H1 (cell line): ENCODE measurements around the gene IL1RL1. TPM values are rescaled to one million over a fixed set of nuclear protein-coding genes. Genes with fewer than 3 reads are reported as not detected.

Experiments
- CTCF ChIA-PET: fragments of 300-600 bp; sonication (Branson Sonifier 250); formaldehyde crosslinking; loops from one replicate; lab custom pipeline; 2021; ENCODE audit not compliant: partially characterized antibody; lab: Charles Lee
- POLR2A ChIA-PET: fragments of 300-600 bp; sonication (Branson Sonifier 250); formaldehyde crosslinking; loops from one replicate; lab custom pipeline; 2021; ENCODE audit warnings: inconsistent platforms; ENCODE audit not compliant: partially characterized antibody; lab: Charles Lee
- DNase-seq, 2 experiments: peaks; one replicate each; pipeline versions ENCODE4 v3.0.0 to v3.0.0-alpha.2; 2010 to 2022; ENCODE audit warnings: low spot score in 2 of 2, low read depth in 1 of 2, mixed read lengths in 1 of 2
- FAIRE-seq: peaks from 2 replicates; lab custom pipeline; 2011; peaks lifted over from hg19 to GRCh38; lab: Jason Lieb, UNC
- H2AFZ ChIP-seq: 2 replicates; pipeline ENCODE4 v1.8.1; 2012; ENCODE audit warnings: low read length, inconsistent platforms
- H2AK5ac ChIP-seq: 2 replicates; pipeline ENCODE4 v1.6.1; 2013; ENCODE audit warnings: low read depth, low read length
- H2BK120ac ChIP-seq: replicated peaks from 2 replicates; pipeline ENCODE3; 2013; ENCODE audit warnings: low read depth, low read length, inconsistent platforms
- H2BK12ac ChIP-seq: 2 replicates; pipeline ENCODE4 v1.6.1; 2013; ENCODE audit warnings: low read depth, low read length
- H2BK15ac ChIP-seq: 2 replicates; pipeline ENCODE4 v1.6.1; 2013; ENCODE audit warnings: low read length
- H2BK20ac ChIP-seq: 2 replicates; pipeline ENCODE4 v1.6.1; 2013; ENCODE audit warnings: low read length
- H2BK5ac ChIP-seq: 2 replicates; pipeline ENCODE4 v1.6.1; 2013; ENCODE audit warnings: low read depth, low read length
- H3K14ac ChIP-seq: 2 replicates; pipeline ENCODE4 v1.6.1; 2013; ENCODE audit warnings: inconsistent platforms; ENCODE audit not compliant: insufficient read length
- H3K18ac ChIP-seq: 2 replicates; pipeline ENCODE4 v1.6.1; 2013; ENCODE audit warnings: low read length; ENCODE audit errors: extremely low read depth
- H3K23ac ChIP-seq: 2 replicates; pipeline ENCODE4 v1.6.1; 2013; ENCODE audit warnings: inconsistent platforms; ENCODE audit not compliant: insufficient read length
- H3K23me2 ChIP-seq: 2 replicates; pipeline ENCODE4 v1.6.1; 2013; ENCODE audit warnings: low read depth, low read length
- H3K27ac ChIP-seq: 2 replicates; pipeline ENCODE4 v1.6.1; 2011; ENCODE audit warnings: low read depth, low read length, inconsistent platforms
- H3K27me3 ChIP-seq, 4 experiments: replicated peaks in 1 of 4; 1 replicate in 1 of 4; 2 replicates in 3 of 4; pipeline versions ENCODE4 v1.6.1 to v1.8.1; 2011 to 2013; ENCODE audit warnings: low read length in 3 of 4, mild to moderate bottlenecking in 3 of 4, inconsistent platforms in 2 of 4, mixed read lengths in 2 of 4, moderate library complexity in 1 of 4; ENCODE audit not compliant: control insufficient read depth in 3 of 4, insufficient read depth in 3 of 4; ENCODE audit errors: extremely low read depth in 1 of 4
- H3K36me3 ChIP-seq, 4 experiments: 2 replicates each; pipeline versions ENCODE4 v1.6.1 to v1.8.1; 2011 to 2013; ENCODE audit warnings: mild to moderate bottlenecking in 4 of 4, low read length in 3 of 4, moderate library complexity in 2 of 4, control low read depth in 1 of 4, inconsistent platforms in 1 of 4; ENCODE audit not compliant: insufficient read depth in 4 of 4, control insufficient read depth in 2 of 4
- H3K4ac ChIP-seq: replicated peaks from 2 replicates; pipeline ENCODE3; 2013; ENCODE audit warnings: low read length, low read depth, mixed read lengths, inconsistent platforms; ENCODE audit not compliant: insufficient read length
- H3K4me1 ChIP-seq, 4 experiments: replicated peaks in 1 of 4; 1 replicate in 1 of 4; 2 replicates in 3 of 4; pipeline versions ENCODE4 v1.6.1 to v1.8.1; 2011 to 2013; ENCODE audit warnings: low read length in 3 of 4, inconsistent platforms in 2 of 4, mixed read lengths in 1 of 4; ENCODE audit not compliant: insufficient read depth in 4 of 4, control insufficient read depth in 3 of 4
- H3K4me2 ChIP-seq, 2 experiments: 2 replicates each; pipeline versions ENCODE4 v1.6.1 to v1.8.1; 2011 to 2013; ENCODE audit warnings: low read depth in 2 of 2, low read length in 2 of 2, control low read depth in 1 of 2, inconsistent platforms in 1 of 2, mild to moderate bottlenecking in 1 of 2; ENCODE audit not compliant: insufficient read depth in 1 of 2
- H3K4me3 ChIP-seq, 4 experiments: fragments of 200-600, 300-600 bp in 1 of 4; sonication (generic), shearing (Covaris generic), sonication (Bioruptor Twin) in 1 of 4; 2 replicates each; pipeline versions ENCODE4 v1.5.1 to v1.8.1; 2011 to 2016; ENCODE audit warnings: low read length in 4 of 4, low read depth in 3 of 4, control low read depth in 2 of 4, inconsistent platforms in 2 of 4, mild to moderate bottlenecking in 2 of 4, mixed read lengths in 1 of 4, moderate library complexity in 1 of 4; ENCODE audit not compliant: insufficient read depth in 2 of 4; ENCODE audit errors: extremely low read depth in 1 of 4
- H3K56ac ChIP-seq: replicated peaks from 2 replicates; pipeline ENCODE3; 2013; ENCODE audit warnings: low read depth, mild to moderate bottlenecking, mixed read lengths, low read length, inconsistent platforms; ENCODE audit not compliant: insufficient read length
- H3K79me1 ChIP-seq: 2 replicates; pipeline ENCODE4 v1.6.1; 2013; ENCODE audit warnings: low read depth, low read length, control low read depth
- H3K79me2 ChIP-seq, 2 experiments: 2 replicates each; pipeline versions ENCODE4 v1.6.1 to v1.8.1; 2012 to 2013; ENCODE audit warnings: low read length in 2 of 2, mild to moderate bottlenecking in 2 of 2, inconsistent platforms in 1 of 2; ENCODE audit not compliant: insufficient read depth in 2 of 2, control insufficient read depth in 1 of 2
- H3K9ac ChIP-seq, 4 experiments: replicated peaks in 1 of 4; 1 replicate in 1 of 4; 2 replicates in 3 of 4; pipeline versions ENCODE4 v1.6.1 to v1.8.1; 2011 to 2013; ENCODE audit warnings: low read depth in 3 of 4, low read length in 3 of 4, control low read depth in 2 of 4, mild to moderate bottlenecking in 2 of 4, moderate library complexity in 2 of 4, inconsistent platforms in 1 of 4; ENCODE audit errors: extremely low read depth in 1 of 4
- H3K9me3 ChIP-seq, 2 experiments: 2 replicates each; pipeline versions ENCODE4 v1.6.1 to v1.8.1; 2012 to 2013; ENCODE audit warnings: mild to moderate bottlenecking in 2 of 2, moderate library complexity in 2 of 2, control low read depth in 1 of 2, inconsistent platforms in 1 of 2, low read depth in 1 of 2, low read length in 1 of 2, mixed read lengths in 1 of 2; ENCODE audit not compliant: insufficient read depth in 2 of 2
- H4K20me1 ChIP-seq, 2 experiments: replicated peaks in 1 of 2; 2 replicates each; pipeline versions ENCODE3 to v1.8.1; 2011 to 2013; ENCODE audit warnings: inconsistent platforms in 2 of 2, low read length in 2 of 2, mild to moderate bottlenecking in 1 of 2; ENCODE audit not compliant: insufficient read depth in 2 of 2, control insufficient read depth in 1 of 2
- H4K5ac ChIP-seq: 2 replicates; pipeline ENCODE4 v1.6.1; 2013; ENCODE audit warnings: low read length, low read depth, mixed read lengths, inconsistent platforms; ENCODE audit not compliant: insufficient read length
- H4K8ac ChIP-seq: 2 replicates; pipeline ENCODE4 v1.8.0; 2013; ENCODE audit warnings: mild to moderate bottlenecking, moderate library complexity, low read length, inconsistent platforms; ENCODE audit not compliant: insufficient read depth; ENCODE audit errors: extremely low read depth
- H4K91ac ChIP-seq: replicated peaks from 2 replicates; pipeline ENCODE3; 2013; ENCODE audit warnings: low read length, mixed read lengths, inconsistent platforms; ENCODE audit not compliant: insufficient read length
- ASH2L ChIP-seq: fragments of 200-600, 300-600 bp; sonication (generic); IDR thresholded peaks from one replicate; pipeline ENCODE4 v1.7.1; 2017; ENCODE audit warnings: low read length
- BCL11A ChIP-seq, 2 experiments: IDR thresholded peaks; one replicate each; pipeline ENCODE4 v1.6.1; 2011; ENCODE audit warnings: low read depth in 2 of 2, low read length in 2 of 2, mild to moderate bottlenecking in 2 of 2
- NANOG ChIP-seq: IDR thresholded peaks from 2 replicates; pipeline ENCODE4 v1.6.1; 2011; ENCODE audit warnings: low read length, low read depth, mild to moderate bottlenecking, inconsistent platforms; ENCODE audit not compliant: insufficient read depth, poor library complexity, severe bottlenecking
- SIN3A ChIP-seq, 2 experiments: IDR thresholded peaks in 1 of 2; conservative IDR thresholded peaks in 1 of 2; 2 replicates each; pipeline ENCODE4 v1.6.1; 2011 to 2012; ENCODE audit warnings: low read length in 2 of 2, improper control_type of control experiment in 1 of 2, low read depth in 1 of 2, mild to moderate bottlenecking in 1 of 2
- WGBS, 2 experiments: shearing (Covaris generic) in 1 of 2; methylation state at CpG; one replicate each; pipeline versions ENCODE4 v1.1.6 to v1.1.7; 2013 to 2015; ENCODE audit warnings: low lambda C conversion rate in 2 of 2, mixed read lengths in 2 of 2, inconsistent platforms in 1 of 2, low coverage in 1 of 2, missing lambda C conversion rate in 1 of 2; ENCODE audit not compliant: insufficient replicate concordance in 2 of 2, insufficient coverage in 1 of 2, insufficient read length in 1 of 2; ENCODE audit errors: extremely low coverage in 1 of 2, missing lambda C conversion rate in 1 of 2; 5-methylcytosine and 5-hydroxymethylcytosine counted together
- polyA plus RNA-seq, 7 experiments: library from polyadenylated mRNA; depleted of rRNA in 3 of 7; stranded (reverse) in 5 of 7; unstranded in 2 of 7; fragments of >200 nt in 5 of 7; fragments of 200-250 nt in 2 of 7; gene quantifications; 1 replicate in 5 of 7; 2 replicates in 1 of 7; 4 replicates in 1 of 7; pipeline versions ENCODE4 v1.2.1 to v1.2.3, GENCODE V29; 2011 to 2013; ENCODE audit warnings: missing spikeins in 2 of 7, mixed read lengths in 2 of 7
- total RNA-seq: library from RNA; stranded (reverse); fragmentation: NEBNext Ultra II Directional; extraction: Animal tissue kit (Norgen Biotek cat#: 25700); gene quantifications from 2 replicates; pipeline ENCODE4 v1.2.1, GENCODE V29; 2021

Gene IL1RL1
- total and polyA plus RNA-seq, 2 of the 8 experiments (the other 6 are each of a cell fraction or from before 2014, with no cell fraction given), result not detected

DNA sequence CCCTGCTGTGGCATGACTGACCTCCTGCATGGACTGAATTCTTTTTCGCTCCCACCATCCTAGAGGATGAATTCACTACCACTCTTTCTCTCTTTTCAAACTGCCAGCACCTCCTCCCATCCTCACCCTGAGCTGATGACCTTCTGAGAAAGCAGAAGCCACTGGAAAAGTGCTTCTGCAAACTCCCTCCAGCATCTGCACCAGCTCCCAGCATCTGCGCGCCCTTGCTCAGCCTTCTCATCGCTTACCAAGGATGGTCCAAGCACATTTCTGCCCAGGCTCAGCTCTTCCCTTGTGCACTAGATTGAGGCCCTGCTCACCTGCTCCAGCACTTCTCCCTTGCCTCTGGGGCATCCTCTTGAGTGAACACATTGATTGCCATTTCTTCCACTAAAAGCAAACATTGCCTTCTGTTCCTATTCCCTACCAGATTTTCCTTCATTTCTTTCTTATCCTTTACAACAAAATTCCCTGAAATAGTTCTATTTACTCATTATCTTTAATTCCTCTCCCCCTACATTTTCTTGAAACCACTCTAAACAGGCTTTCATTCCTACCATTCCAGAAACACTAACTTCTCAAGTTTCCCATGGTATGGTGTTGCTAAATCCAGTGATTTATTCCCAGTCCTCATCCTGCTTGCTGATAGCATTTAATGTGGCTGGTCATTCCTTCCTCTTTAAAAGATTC, 42.7 kb upstream of the IL1RL1 start:
- Histone ChIP-seq H3K4me1 (no peaks in the 10 kb centered on the region; a peak in 1 of 7 replicates), H3K27ac (no peak overlapping the region), H2BK15ac (no peak overlapping the region), H3K23me2 (peaks cover 3% of the 10 kb centered on the region; the same call in 1 of the 2 replicates), H2BK20ac (no peak overlapping the region), H2BK5ac (no peak overlapping the region), H3K36me3 (no peaks in the 10 kb centered on the region), H3K14ac (no peak overlapping the region), H3K79me1 (no peaks in the 10 kb centered on the region), H2AFZ (no peak overlapping the region), H2BK120ac (no peak overlapping the region), H2AK5ac (no peak overlapping the region), H3K4ac (no peak overlapping the region), H3K9me3 (no peaks in the 10 kb centered on the region), H3K27me3 (no peaks in the 10 kb centered on the region), H3K4me2 (no peak overlapping the region), H3K18ac (no peak overlapping the region), H4K91ac (no peak overlapping the region), H2BK12ac (no peak overlapping the region), H3K23ac (no peak overlapping the region), H4K8ac (no peak overlapping the region), H3K56ac (no peak overlapping the region), H4K20me1 (no peaks in the 10 kb centered on the region), H3K79me2 (no peaks in the 10 kb centered on the region), H4K5ac (no peak overlapping the region), H3K4me3 (no peak overlapping the region), H3K9ac (no peak overlapping the region)
- FAIRE-seq, result no peak
- TF ChIP-seq NANOG (no peak), BCL11A (IDR thresholded peaks at IDR 0.05; ENCODE audit: low read depth in 2 of 2, low read length in 2 of 2) (no peak), ASH2L (no peak), SIN3A (conservative IDR thresholded peaks at IDR 0.05 in 1 of 2, IDR thresholded peaks at IDR 0.05 in 1 of 2; ENCODE audit: low read depth in 1 of 2, low read length in 2 of 2) (no peak)
- WGBS, 2 experiments, result 92% methylated on average over 4 of the region's 4 CpGs; no CpG with 5 or more reads in 1 of the 2 experiments
- ChIA-PET CTCF (no interaction called here), POLR2A (no interaction called here)
- DNase-seq, result no peak
